Dedifferentiated amniotic fluid mesenchymal stem cell (primary cell): ENCODE measurements around the gene LATS1.
"Not testable (repeated sequence)": the region's sequence is repeated elsewhere in the genome, so short reads cannot be mapped to it uniquely, and the experiment has no call there.

Source experiments
- DNase-seq: peaks from one replicate; pipeline ENCODE4 v3.0.0-alpha.2; 2016; ENCODE audit errors: extremely low spot score

LATS1 gene

DNA sequence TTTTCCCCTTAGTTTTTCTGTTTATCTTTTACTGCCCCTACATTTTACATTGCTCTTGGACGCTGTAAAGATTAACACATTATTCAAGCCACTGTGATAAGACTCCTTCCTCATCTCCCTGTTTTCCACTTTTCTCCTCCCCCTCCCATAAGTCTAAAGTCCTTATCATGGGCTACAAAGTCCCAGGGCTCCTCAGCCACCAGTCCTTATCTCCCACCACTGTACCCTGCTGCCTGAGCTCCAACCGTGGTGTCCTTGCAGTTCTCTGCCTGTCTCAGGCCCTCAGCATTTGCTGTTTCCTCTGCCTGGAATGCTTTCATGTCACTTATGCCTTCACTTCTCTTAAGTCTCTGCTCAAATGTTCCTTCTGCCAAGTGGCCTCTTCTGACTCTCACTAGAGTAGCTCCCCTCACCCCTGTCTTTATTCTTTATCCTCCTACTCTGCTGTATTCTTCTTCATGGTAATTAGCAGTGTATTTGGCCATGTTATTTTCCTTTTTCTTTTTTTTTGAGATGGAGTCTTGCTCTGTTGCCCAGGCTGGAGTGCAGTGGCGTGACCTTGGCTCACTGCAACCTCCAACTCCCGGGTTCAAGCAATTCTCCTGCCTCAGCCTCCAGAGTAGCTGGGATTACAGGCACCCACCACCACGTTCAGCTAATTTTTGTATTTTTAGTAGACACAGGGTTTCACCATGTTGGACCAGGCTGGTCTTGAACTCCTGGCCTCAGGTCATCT lies 10.8 kb upstream of the LATS1 start:
- DNase-seq: no peak

- no peak for DNase-seq
Measured at GRCh38 chr6:149727793-149728498, 10.0 kb upstream of the LATS1 start.

- DNase-seq: no peak
Measured at GRCh38 chr6:149725785-149726184, 7.9 kb upstream of the LATS1 start.

DNA sequence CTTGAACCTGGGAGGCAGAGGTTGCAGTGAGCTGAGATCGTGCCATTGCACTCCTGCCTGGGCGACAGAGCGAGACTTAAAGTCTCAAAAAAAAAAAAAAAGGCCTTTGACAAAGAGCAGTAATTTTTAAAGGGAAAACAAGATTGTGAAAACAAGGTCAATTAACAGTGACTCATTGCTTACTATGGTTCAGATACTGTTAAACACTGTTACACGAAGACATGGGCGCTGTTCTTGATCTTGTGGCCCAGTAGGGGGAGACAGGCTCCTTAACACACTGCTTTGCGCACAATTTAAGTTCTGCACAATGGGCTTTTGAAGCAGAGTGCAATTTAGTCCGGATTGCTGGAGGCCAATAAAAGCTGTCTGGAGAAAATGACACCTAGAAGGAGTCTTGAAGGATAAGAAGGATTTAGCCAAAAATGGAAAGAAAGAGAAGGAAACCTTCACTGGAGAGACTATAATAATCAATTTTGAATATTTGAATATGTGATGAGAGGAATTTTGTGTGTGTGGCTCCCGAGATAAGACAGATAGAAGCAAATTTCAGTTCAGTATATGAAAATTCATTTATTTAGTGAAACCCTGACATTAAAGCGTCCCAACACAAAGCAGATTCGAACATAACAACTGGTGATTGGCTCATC lies 6.0 kb upstream of the LATS1 start:
- peak; percentile 43 for DNase-seq

DNA sequence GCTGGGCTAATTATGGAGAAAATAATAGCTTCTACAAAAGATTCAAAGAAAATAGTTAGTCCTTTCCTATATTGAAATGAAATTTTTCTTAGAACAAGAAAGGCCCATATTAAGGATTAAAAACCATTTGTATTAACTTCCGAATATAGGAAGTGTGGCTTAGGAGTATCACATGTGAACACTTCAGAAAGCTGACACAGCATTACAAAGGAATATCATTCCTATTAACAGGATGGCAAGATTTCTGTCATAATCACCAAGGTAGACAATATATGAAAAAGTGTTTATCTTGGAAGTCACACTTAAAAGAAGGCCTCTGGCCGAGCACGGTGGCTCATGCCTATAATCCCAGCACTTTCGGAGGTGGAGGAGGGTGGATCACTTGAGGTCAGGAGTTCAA lies 5.4 kb upstream of the LATS1 start:
- no peak for DNase-seq

- DNase-seq: no peak
Measured at GRCh38 chr6:149719531-149719930, 1.6 kb upstream of the LATS1 start.

DNA sequence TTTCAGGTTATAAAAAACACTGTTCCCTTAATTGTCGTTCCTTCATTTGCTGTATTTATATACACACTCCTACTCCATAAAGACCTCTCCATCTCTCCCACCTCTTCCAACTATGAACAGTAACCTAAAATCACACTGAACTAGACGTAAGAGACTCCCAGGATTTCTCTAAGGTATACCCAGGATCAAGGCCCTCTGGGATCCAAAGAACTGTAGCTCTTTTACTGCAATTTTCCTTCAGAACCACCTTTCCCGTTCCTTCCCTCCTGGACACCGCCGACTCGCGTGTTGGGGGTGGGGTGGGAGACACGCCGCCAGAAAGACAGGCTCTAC lies 680 bp downstream of the LATS1 start:
- no peak for DNase-seq

- no peak for DNase-seq
Measured at GRCh38 chr6:149716181-149716963, 1.5 kb downstream of the LATS1 start.

- no peak for DNase-seq
Measured at GRCh38 chr6:149714442-149714841, 3.5 kb downstream of the LATS1 start.

DNA sequence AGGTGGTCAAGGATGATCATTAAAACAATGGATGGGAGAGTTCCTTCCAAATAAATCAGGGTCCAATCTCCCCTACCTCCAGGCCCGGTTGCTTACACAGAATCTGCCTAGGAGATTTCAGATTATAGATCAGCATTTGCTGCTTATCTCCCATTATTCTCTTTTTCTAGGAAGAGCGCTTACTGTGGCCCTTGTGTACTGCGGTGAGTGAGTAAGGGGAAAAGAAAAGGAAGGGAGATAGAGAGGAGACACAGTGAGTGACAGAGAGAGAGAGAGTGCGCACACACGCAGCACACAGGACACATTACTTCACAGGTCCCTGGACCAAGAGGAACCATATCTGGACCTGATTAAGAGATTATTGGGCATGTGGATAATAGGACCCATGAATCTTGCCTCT lies 6.2 kb downstream of the LATS1 start:
- DNase-seq: no peak

- DNase-seq: peak; percentile 51
Measured at GRCh38 chr6:149701714-149702113, 16.2 kb downstream of the LATS1 start.

- DNase-seq: no peak
Measured at GRCh38 chr6:149699150-149699549, 18.8 kb downstream of the LATS1 start.

GRCh38 chr6:149698175-149698574 lies 19.7 kb downstream of the LATS1 start:
- DNase-seq: no peak

DNA sequence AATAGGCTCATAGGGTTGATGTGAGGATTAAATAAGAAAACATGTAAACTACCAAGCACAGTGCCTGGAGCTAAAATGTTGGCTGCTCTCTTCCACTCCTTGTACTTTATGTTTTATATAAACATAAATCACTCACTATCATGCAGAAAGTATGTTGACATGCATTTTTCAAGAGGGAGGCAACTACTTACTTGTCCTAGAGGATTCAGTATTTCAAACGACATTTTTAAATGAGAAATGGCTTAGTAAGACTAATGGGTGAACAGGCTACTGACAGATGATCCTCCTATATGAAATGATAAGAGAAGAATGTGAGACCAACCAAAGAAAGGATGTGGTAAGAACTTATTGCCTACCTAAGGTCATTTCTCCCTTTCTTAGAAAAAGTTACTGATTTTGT lies 21.0 kb downstream of the LATS1 start:
- DNase-seq: peak; percentile 73

- no peak for DNase-seq
Measured at GRCh38 chr6:149694921-149695320, 23.0 kb downstream of the LATS1 start.

- DNase-seq: no peak
Measured at GRCh38 chr6:149691201-149691600, 26.7 kb downstream of the LATS1 start.

- DNase-seq: no peak
Measured at GRCh38 chr6:149686230-149686629, 31.7 kb downstream of the LATS1 start.

DNA sequence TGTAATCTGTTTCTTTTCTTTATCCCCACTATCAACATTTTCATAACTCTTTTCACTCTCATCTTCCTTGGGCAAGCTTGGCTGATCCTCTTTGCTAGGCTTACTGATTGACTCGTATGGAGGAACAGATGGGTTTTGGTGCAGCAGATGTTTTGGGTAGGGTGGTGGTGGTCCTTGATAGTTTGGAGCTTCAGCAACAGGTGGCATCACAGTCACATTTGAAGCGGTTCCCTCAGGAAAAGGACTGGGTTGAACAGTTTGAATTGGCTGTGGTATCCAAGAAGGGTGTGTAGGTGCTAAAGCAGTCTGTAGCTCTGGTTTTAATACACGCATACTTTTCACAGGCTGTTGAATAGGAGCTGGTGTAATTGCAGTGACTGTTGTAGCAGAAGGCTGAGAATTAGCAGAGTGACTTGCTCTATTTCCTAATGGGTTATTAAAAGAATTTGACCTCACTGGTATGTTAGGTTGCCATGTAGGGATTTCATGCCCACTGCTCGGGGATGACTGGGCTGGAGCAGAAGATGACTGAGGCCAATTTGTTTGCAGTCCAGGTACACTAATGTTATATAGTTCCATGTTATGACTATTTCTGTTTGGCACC lies 34.5 kb downstream of the LATS1 start:
- no peak for DNase-seq

- DNase-seq: not testable (repeated sequence)
Measured at GRCh38 chr6:149681845-149682244, 36.1 kb downstream of the LATS1 start.

- DNase-seq: no peak
Measured at GRCh38 chr6:149681209-149681608, 36.7 kb downstream of the LATS1 start.

DNA sequence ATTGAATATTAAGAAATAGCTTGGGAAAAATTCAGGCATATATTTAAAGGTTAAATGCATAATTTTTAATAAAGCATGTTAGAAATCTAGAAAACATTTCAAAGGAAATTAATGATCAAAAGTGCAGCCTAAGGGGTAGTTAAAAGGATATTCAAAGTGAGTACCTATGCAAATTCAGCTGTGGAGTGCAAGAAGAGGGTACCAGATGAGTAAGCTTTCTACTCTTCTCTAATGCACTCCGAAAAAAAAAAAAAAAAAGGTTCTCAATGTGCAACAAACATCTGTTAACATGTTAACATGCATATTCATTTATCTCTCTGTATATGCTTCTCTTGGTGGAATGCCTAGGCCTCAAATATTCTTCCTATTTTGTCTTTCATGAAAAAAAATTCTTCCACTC lies 37.4 kb downstream of the LATS1 start:
- no peak for DNase-seq

DNA sequence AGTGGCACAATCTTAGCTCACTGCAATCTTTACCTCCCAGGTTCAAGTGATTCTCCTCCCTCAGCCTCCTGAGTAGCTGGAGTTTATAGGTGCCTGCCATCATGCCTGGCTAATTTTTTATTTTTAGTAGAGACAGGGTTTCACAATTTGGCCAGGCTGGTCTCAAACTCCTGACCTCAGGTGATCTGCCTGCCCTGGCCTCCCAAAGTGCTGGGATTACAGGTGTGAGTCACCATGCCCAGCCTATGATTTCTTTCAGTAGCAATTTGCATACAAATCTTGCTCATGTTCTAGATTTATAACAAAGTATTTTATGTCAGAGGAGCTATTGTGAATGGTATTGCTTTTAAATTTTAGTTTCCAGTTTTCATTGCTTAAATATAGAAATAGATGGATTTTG lies 45.6 kb downstream of the LATS1 start:
- DNase-seq: not testable (repeated sequence)
